Spinal cord (tissue), 10 donors: ENCODE results near the gene IRF2. TPM values are rescaled to one million over a fixed set of nuclear protein-coding genes. Genes with fewer than 3 reads are reported as not detected.

Experiments
- DNase-seq, 6 donors: peaks; one replicate each; pipeline versions ENCODE4 v3.0.0 to v3.0.0-alpha.2; 2013 to 2015; ENCODE audit warnings: low spot score in 6 of 6, low read depth in 4 of 6
- H3K27ac ChIP-seq: one replicate; pipeline ENCODE4 v1.5.1; 2013; ENCODE audit warnings: low read depth, low read length, control low read depth
- H3K27me3 ChIP-seq: one replicate; pipeline ENCODE4 v1.6.1; 2013; ENCODE audit warnings: low read length; ENCODE audit not compliant: control insufficient read depth, insufficient read depth
- H3K36me3 ChIP-seq: one replicate; pipeline ENCODE4 v1.6.1; 2013; ENCODE audit warnings: low read length; ENCODE audit not compliant: control insufficient read depth, insufficient read depth
- H3K4me1 ChIP-seq: one replicate; pipeline ENCODE4 v1.6.1; 2013; ENCODE audit warnings: low read length; ENCODE audit not compliant: control insufficient read depth, insufficient read depth
- H3K4me3 ChIP-seq: one replicate; pipeline ENCODE4 v1.5.1; 2013; ENCODE audit warnings: low read depth, low read length, control low read depth
- H3K9me3 ChIP-seq: one replicate; pipeline ENCODE4 v1.6.1; 2013; ENCODE audit warnings: low read length; ENCODE audit not compliant: control insufficient read depth, insufficient read depth
- WGBS: methylation state at CpG from one replicate; pipeline ENCODE4 v1.1.5; 2013; ENCODE audit warnings: missing lambda C conversion rate; ENCODE audit not compliant: insufficient coverage; 5-methylcytosine and 5-hydroxymethylcytosine counted together
- polyA plus RNA-seq, 2 donors: library from polyadenylated mRNA; unstranded; fragments of 120-200 nt; gene quantifications; one replicate each; pipeline ENCODE4 v1.2.1, GENCODE V29; 2013; ENCODE audit not compliant: insufficient read length in 2 of 2
- total RNA-seq, 2 donors: library from RNA; depleted of rRNA in 1 of 2; stranded (reverse); fragments of 120-200 nt in 1 of 2; fragments of >200 nt in 1 of 2; gene quantifications; one replicate each; pipeline versions ENCODE4 v1.2.3 to v1.2.4, GENCODE V29; 2013 to 2014
- donor health status: healthy.

The IRF2 gene
- total and polyA plus RNA-seq, 4 donors: 19.6 to 33.7 (median 24.6) TPM

DNA sequence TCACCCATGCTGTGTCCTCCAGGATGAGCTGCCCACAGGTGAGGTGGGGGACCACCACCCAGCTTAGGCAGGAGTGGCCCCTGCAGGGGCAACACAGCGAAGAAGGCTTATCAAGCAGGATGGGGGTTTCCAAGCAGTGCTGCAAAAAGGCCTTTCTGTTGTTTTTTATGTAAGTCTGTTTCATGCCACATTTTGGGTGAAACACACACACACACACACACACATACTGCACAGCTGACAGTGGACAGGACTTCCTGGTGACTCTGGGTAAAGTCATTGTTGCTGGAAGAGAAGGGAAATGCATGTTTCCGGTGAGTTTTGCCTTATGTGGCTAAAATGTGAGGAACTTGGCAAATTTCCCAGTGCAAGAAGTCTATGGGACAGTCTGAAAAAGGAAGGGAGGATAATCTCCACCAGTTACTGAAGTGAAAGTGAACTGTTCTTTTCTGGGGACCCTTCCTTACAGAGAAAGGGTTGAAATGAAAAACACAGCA is 119.2 kb downstream of the IRF2 start:
- peak in 5 of 6 donors; percentile 30 to 80 (median 42) for DNase-seq
- 10% methylated on average over 1 of the region's 2 CpGs for WGBS
- Histone ChIP-seq H3K9me3 (no peaks in the 10 kb centered on the region), H3K27me3 (no peaks in the 10 kb centered on the region), H3K36me3 (no peaks in the 10 kb centered on the region), H3K4me3 (no peak overlapping the region), H3K27ac (peak overlapping the region; percentile 60), H3K4me1 (peaks cover 3% of the 10 kb centered on the region)

- no peak for DNase-seq
- Histone ChIP-seq H3K27me3 (no peaks in the 10 kb centered on the region), H3K36me3 (no peaks in the 10 kb centered on the region), H3K9me3 (no peaks in the 10 kb centered on the region), H3K27ac (no peak overlapping the region), H3K4me1 (peaks cover 9% of the 10 kb centered on the region), H3K4me3 (no peak overlapping the region)
- WGBS: 86% methylated on average over 3 of the region's 5 CpGs
Measured at GRCh38 chr4:184352891-184353290, 121.5 kb downstream of the IRF2 start.

GRCh38 chr4:184351560-184352451 is 122.5 kb downstream of the IRF2 start:
- Histone ChIP-seq H3K4me3 (no peak overlapping the region), H3K4me1 (peaks cover 15% of the 10 kb centered on the region), H3K27me3 (no peaks in the 10 kb centered on the region), H3K27ac (no peak overlapping the region), H3K9me3 (no peaks in the 10 kb centered on the region), H3K36me3 (no peaks in the 10 kb centered on the region)
- no peak for DNase-seq
- 92% methylated on average over 10 of the region's 19 CpGs for WGBS

DNA sequence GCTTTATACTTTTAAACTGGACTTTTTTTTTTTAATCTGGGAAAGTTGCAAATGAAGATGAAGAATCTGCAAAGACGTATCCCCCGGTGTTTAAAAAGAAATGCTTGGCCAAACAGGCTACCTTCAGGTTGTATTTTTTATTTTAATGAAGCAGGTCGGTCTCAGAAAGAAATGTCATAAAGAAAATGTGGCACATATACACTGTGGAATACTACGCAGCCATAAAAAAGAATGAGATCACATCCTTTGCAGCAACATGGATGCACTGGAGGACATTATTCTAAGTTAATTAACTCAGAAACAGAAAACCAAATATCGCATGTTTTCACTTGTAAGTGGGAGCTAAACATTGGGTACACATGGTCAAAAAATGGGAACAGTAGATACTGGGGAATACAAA is 123.4 kb downstream of the IRF2 start:
- Histone ChIP-seq H3K4me3 (no peak overlapping the region), H3K36me3 (no peaks in the 10 kb centered on the region), H3K27ac (no peak overlapping the region), H3K9me3 (no peaks in the 10 kb centered on the region), H3K27me3 (no peaks in the 10 kb centered on the region), H3K4me1 (peaks cover 15% of the 10 kb centered on the region)
- no peak for DNase-seq
- WGBS: 94% methylated on average over 2 of the region's 5 CpGs

DNA sequence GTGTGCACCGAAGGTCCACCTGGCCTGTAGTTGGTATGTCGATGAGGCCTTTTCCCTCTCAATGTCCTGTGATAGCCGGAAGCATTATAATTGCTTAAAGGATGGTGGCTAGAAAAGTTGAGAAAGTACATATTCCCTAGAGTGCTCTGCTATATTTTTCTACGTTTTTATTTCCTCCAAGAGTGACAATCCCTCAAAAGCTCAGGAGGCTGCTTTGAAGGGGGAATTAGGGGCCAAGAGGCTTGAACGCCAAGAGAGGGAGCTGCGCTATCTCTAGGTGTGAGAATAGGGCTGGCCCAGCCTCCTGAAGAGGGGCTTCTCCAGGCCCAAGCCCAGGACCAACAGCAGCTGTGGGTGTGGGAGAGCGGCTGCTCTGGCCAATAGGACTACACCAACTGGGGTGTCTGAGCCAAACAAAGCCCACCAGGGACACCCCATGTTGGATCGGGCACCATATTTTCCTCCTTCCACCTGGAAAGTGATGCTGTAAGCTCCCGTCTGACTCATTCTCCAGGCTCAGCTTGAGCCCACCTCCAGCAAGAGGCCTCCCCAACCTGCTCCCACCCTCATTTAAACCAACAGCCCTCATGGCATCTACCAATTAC is 124.0 kb downstream of the IRF2 start:
- Histone ChIP-seq H3K36me3 (no peaks in the 10 kb centered on the region), H3K9me3 (no peaks in the 10 kb centered on the region), H3K4me3 (no peak overlapping the region), H3K4me1 (peaks cover 15% of the 10 kb centered on the region), H3K27me3 (no peaks in the 10 kb centered on the region), H3K27ac (no peak overlapping the region)
- WGBS: 91% methylated on average over 5 of the region's 9 CpGs
- DNase-seq: no peak

DNA sequence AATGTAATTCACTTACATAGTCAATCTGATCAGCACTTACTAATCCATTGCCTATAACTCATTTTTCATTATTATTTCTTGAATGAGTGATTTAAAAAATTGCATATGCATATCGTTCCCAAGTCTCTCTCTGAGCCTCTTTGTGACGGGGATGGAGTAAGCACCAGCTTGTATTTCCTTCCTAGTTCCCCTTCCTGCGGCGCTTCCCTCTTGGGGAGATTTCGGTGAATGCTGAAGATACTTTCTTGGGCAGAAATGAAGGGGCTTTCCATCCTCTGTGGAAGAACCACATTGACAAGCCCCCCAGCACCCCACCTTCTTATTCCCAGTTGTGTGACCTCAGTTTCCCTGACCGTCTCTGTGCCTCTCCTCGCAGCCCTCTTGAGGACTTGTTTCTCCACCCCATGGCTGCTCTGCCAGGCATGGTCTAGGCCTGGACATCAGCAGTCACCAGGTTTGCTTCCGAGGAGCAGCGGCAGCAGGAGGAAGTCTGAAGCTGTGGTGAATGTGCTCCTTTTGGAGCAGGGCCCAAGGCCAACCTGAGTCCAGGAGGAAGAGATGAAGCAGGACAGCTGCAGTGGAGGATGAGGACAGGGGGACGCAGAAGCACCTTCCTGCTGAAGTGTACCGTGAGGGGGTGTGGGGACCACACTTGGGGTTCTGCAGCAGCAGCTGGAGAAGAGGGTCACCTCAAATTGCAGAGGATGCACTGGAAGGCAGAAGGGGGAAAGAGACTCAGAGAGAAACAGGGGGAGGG is 124.9 kb downstream of the IRF2 start:
- 97% methylated on average over 6 of the region's 11 CpGs for whole genome bisulfite sequencing
- DNase-seq: no peak
- Histone ChIP-seq H3K9me3 (no peaks in the 10 kb centered on the region), H3K4me3 (no peak overlapping the region), H3K4me1 (peaks cover 12% of the 10 kb centered on the region), H3K27me3 (no peaks in the 10 kb centered on the region), H3K27ac (no peak overlapping the region), H3K36me3 (no peaks in the 10 kb centered on the region)

GRCh38 chr4:184348311-184349233 is 125.8 kb downstream of the IRF2 start:
- H3K27me3 ChIP-seq: no peaks in the 10 kb centered on the region
- no peaks in the 10 kb centered on the region for H3K36me3 ChIP-seq
- 80% methylated on average over 11 of the region's 15 CpGs for WGBS
- DNase-seq: no peak
- no peak overlapping the region for H3K4me3 ChIP-seq
- peaks cover 12% of the 10 kb centered on the region for H3K4me1 ChIP-seq
- no peak overlapping the region for H3K27ac ChIP-seq
- no peaks in the 10 kb centered on the region for H3K9me3 ChIP-seq

DNA sequence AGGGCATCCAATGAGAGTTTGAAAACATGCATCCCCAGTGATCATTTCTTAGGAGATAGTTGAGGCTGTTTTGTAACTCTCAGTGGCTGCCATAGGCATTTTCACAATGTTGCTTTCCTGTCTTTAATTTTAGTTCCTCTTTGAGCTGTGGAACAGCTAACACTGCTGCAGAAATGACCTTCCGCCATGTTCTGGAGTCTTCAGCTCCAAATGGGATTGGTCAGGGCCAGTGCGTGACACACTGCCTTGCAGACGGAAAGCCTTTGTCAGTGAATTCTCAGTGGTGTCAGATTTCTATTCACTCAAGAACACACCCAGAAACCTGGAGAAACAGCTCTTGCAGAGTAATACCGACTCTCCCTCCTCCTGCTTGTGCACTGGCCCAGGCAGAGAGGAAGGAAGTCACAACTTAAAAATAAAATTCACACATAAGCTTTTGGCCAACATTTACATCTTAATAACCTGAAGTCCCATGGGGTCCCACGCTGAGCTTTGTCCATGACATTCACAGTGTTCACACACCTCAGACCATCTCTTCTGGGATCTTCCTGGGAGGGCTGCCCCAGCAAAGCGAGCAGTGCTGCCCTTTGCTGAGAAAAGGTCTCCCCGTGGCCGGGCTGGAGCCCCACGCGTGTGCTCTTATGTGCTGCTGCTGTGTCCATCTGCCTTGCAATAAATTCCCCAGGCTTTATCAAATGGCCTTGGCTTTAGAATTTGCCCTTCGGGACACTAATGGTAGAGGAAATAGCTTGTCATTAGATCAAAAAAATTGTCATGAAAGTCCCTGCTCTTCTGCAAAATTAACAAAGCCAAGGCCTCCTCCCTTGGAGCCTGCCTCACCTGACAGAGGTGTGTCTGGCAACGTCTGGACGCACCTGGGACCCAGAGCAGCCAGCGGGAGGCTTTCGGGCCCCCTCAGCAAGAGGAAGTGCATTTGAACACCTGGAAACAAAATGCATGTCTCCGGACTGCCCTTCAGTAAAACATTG is 126.8 kb downstream of the IRF2 start:
- Histone ChIP-seq H3K27ac (peak overlapping the region; percentile 36), H3K4me1 (peaks cover 12% of the 10 kb centered on the region), H3K36me3 (no peaks in the 10 kb centered on the region), H3K4me3 (no peak overlapping the region), H3K9me3 (no peaks in the 10 kb centered on the region), H3K27me3 (no peaks in the 10 kb centered on the region)
- DNase-seq: peak in 1 of 6 donors; percentile 47
- WGBS: 52% methylated on average over 11 of the region's 16 CpGs
